ENCODE data around the gene XPNPEP2.

Gene XPNPEP2

GRCh38 chrX:129798888-129799287 lies 60.1 kb downstream of the XPNPEP2 start:
- Mint-ChIP-seq H3K4me1 (ENCODE audit: low read depth) (peaks cover 16% of the 10 kb centered on the region), H3K36me3 (ENCODE audit: low read depth) (peaks cover 38% of the 10 kb centered on the region), H3K27me3 (ENCODE audit: low read depth) (no peaks in the 10 kb centered on the region), H3K9me3 (no peaks in the 10 kb centered on the region), H3K4me3 (no peak overlapping the region), H3K27ac (peak overlapping the region; percentile 15)
- peak; percentile 47 for DNase-seq (ENCODE audit: low spot score)

- H3K4me3 Mint-ChIP-seq: no peak overlapping the region
- peaks cover 14% of the 10 kb centered on the region for H3K4me1 Mint-ChIP-seq (ENCODE audit: low read depth)
- H3K36me3 Mint-ChIP-seq (ENCODE audit: low read depth): peaks cover 30% of the 10 kb centered on the region
- no peaks in the 10 kb centered on the region for H3K27me3 Mint-ChIP-seq (ENCODE audit: low read depth)
- no peaks in the 10 kb centered on the region for H3K9me3 Mint-ChIP-seq
- DNase-seq (ENCODE audit: low spot score): no peak
- H3K27ac Mint-ChIP-seq: no peak overlapping the region
Measured at GRCh38 chrX:129800186-129800585, 61.4 kb downstream of the XPNPEP2 start.

GRCh38 chrX:129802863-129803262 lies 64.1 kb downstream of the XPNPEP2 start:
- Mint-ChIP-seq H3K4me1 (ENCODE audit: low read depth) (peaks cover 12% of the 10 kb centered on the region), H3K4me3 (no peak overlapping the region), H3K36me3 (ENCODE audit: low read depth) (peaks cover 24% of the 10 kb centered on the region), H3K27me3 (ENCODE audit: low read depth) (no peaks in the 10 kb centered on the region), H3K9me3 (no peaks in the 10 kb centered on the region), H3K27ac (no peak overlapping the region)
- DNase-seq (ENCODE audit: low spot score): no peak

- peaks cover 15% of the 10 kb centered on the region for H3K4me1 Mint-ChIP-seq (ENCODE audit: low read depth)
- no peak for DNase-seq (ENCODE audit: low spot score)
- H3K27ac Mint-ChIP-seq: no peak overlapping the region
- H3K27me3 Mint-ChIP-seq (ENCODE audit: low read depth): no peaks in the 10 kb centered on the region
- no peaks in the 10 kb centered on the region for H3K9me3 Mint-ChIP-seq
- no peak overlapping the region for H3K4me3 Mint-ChIP-seq
- H3K36me3 Mint-ChIP-seq (ENCODE audit: low read depth): peaks cover 19% of the 10 kb centered on the region
Measured at GRCh38 chrX:129804806-129805205, 66.0 kb downstream of the XPNPEP2 start.

- no peak for DNase-seq (ENCODE audit: low spot score)
- Mint-ChIP-seq H3K27me3 (ENCODE audit: low read depth) (no peaks in the 10 kb centered on the region), H3K4me3 (no peak overlapping the region), H3K36me3 (ENCODE audit: low read depth) (peaks cover 27% of the 10 kb centered on the region), H3K27ac (peak overlapping the region; percentile 19), H3K4me1 (ENCODE audit: low read depth) (peaks cover 14% of the 10 kb centered on the region), H3K9me3 (no peaks in the 10 kb centered on the region)
Measured at GRCh38 chrX:129808158-129808828, 69.5 kb downstream of the XPNPEP2 start.

- no peak for DNase-seq (ENCODE audit: low spot score)
- H3K9me3 Mint-ChIP-seq: no peaks in the 10 kb centered on the region
- no peak overlapping the region for H3K4me3 Mint-ChIP-seq
- no peaks in the 10 kb centered on the region for H3K27me3 Mint-ChIP-seq (ENCODE audit: low read depth)
- H3K4me1 Mint-ChIP-seq (ENCODE audit: low read depth): peaks cover 14% of the 10 kb centered on the region
- peak overlapping the region; percentile 19 for H3K27ac Mint-ChIP-seq
- H3K36me3 Mint-ChIP-seq (ENCODE audit: low read depth): peaks cover 27% of the 10 kb centered on the region
Measured at GRCh38 chrX:129808829-129809796, 70.3 kb downstream of the XPNPEP2 start.

GRCh38 chrX:129813662-129814368 lies 75.0 kb downstream of the XPNPEP2 start:
- Mint-ChIP-seq H3K27ac (no peak overlapping the region), H3K27me3 (ENCODE audit: low read depth) (no peaks in the 10 kb centered on the region), H3K4me3 (no peak overlapping the region), H3K9me3 (no peaks in the 10 kb centered on the region), H3K36me3 (ENCODE audit: low read depth) (peaks cover 19% of the 10 kb centered on the region), H3K4me1 (ENCODE audit: low read depth) (peaks cover 7% of the 10 kb centered on the region)
- no peak for DNase-seq (ENCODE audit: low spot score)

DNA sequence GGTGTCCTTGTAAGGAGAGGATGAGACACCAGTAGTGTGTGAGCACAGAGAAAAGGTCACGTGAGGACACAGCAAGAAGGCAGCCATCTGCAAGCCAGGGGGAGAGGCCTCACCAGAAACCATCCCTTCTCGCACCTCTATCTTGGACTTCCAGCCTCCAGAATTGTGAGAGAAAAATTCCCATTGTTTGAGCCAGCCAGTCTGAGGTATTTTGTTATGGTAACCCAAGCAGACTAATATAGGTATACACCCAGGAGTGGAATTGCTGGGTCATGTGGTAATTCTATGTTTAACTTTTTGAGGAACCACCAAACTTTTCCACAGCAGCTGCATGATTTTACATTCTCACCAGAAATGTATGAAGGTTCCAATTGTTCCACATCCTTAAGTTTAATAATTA lies 79.3 kb downstream of the XPNPEP2 start:
- H3K4me3 Mint-ChIP-seq: no peak overlapping the region
- H3K4me1 Mint-ChIP-seq (ENCODE audit: low read depth): no peaks in the 10 kb centered on the region
- no peaks in the 10 kb centered on the region for H3K9me3 Mint-ChIP-seq
- peaks cover 2% of the 10 kb centered on the region for H3K36me3 Mint-ChIP-seq (ENCODE audit: low read depth)
- no peak for DNase-seq (ENCODE audit: low spot score)
- no peak overlapping the region for H3K27ac Mint-ChIP-seq
- no peaks in the 10 kb centered on the region for H3K27me3 Mint-ChIP-seq (ENCODE audit: low read depth)
